ENCODE results near the gene CNTNAP2. TPM values are rescaled to one million over a fixed set of nuclear protein-coding genes. Genes with fewer than 3 reads are reported as not detected.
A peak's percentile ranks its signal among the peaks of the same experiment; 100 is the strongest.
"Not testable (repeated sequence)": the region's sequence is repeated elsewhere in the genome, so short reads cannot be mapped to it uniquely, and the experiment has no call there.

CNTNAP2 gene
- total RNA-seq, 1 experiment from 2014 or later = 64.5 TPM

DNA sequence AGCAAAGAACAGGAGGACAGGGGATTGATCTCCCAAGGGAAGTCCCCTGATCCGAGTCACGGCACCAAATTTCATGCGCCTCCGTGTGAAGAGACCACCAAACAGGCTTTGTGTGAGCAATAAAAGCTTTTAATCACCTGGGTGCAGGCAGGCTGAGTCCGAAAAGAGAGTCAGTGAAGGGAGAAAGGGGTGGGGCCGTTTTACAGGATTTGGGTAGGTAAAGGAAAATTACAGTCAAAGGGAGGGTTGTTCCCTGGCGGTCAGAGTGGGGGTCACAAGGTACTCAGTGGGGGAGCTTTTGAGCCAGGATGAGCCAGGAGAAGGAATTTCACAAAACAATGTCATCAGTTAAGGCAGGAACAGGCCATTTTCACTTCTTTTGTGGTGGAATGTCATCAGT lies 132.1 kb downstream of the CNTNAP2 start:
- DNase-seq = peak; percentile 86
- not testable (repeated sequence) for H2BK15ac ChIP-seq (ENCODE audit: low read depth, low read length); H3K9me3 ChIP-seq (ENCODE audit: control insufficient read depth, low read depth, low read length); H2BK12ac ChIP-seq (ENCODE audit: insufficient read length, low read depth, low read length); H3K23ac ChIP-seq (ENCODE audit: insufficient read length, low read depth, low read length); H2BK5ac ChIP-seq (ENCODE audit: insufficient read length, low read length); H4K91ac ChIP-seq (ENCODE audit: insufficient read length, low read depth, low read length); H3T11ph ChIP-seq (ENCODE audit: low read length); H3K27me3 ChIP-seq (ENCODE audit: insufficient read depth, low read length); H2AK5ac ChIP-seq (ENCODE audit: insufficient read length, low read length); H3K79me1 ChIP-seq (ENCODE audit: insufficient read depth, low read depth, low read length, poor library complexity, severe bottlenecking); H2BK120ac ChIP-seq (ENCODE audit: low read depth, low read length, poor library complexity, severe bottlenecking); H3K27me3 Mint-ChIP-seq (ENCODE audit: low read depth); H2AFZ ChIP-seq (ENCODE audit: low read length); H4K20me1 ChIP-seq (ENCODE audit: control insufficient read depth, insufficient read depth, insufficient read length); H2BK20ac ChIP-seq (ENCODE audit: low read depth, low read length, poor library complexity, severe bottlenecking); H3K14ac ChIP-seq (ENCODE audit: insufficient read depth, low read length); H3K9me3 Mint-ChIP-seq; H3K27ac ChIP-seq (ENCODE audit: insufficient read length, low read depth, low read length); H4K8ac ChIP-seq (replicated peaks; ENCODE audit: insufficient read length, low read depth, low read length); H4K5ac ChIP-seq (ENCODE audit: insufficient read length, low read depth, low read length); H3K56ac ChIP-seq (ENCODE audit: insufficient read length, low read depth, low read length); H3K18ac ChIP-seq (ENCODE audit: insufficient read length, low read depth, low read length); H3K4ac ChIP-seq (ENCODE audit: low read depth, low read length); H3K23me2 ChIP-seq (ENCODE audit: insufficient read length, low read depth, low read length, poor library complexity, severe bottlenecking)
- peak overlapping the region; percentile 66 for H3K4me2 ChIP-seq (ENCODE audit: insufficient read depth, insufficient read length, low read length)
- Mint-ChIP-seq H3K36me3 (ENCODE audit: insufficient read depth in 1 of 3, low read depth in 3 of 3) (peaks cover 22 to 44% (median 24%) of the 10 kb centered on the region in 3 experiments), H3K27ac (peak overlapping the region; percentile 49 to 99 (median 94)), H3K4me3 (peak overlapping the region; percentile 84 to 98), H3K4me1 (peaks cover 54 to 55% of the 10 kb centered on the region in 2 experiments)
- peaks cover 11% of the 10 kb centered on the region; the same call in 1 of the 2 replicates for H3K4me1 ChIP-seq (ENCODE audit: insufficient read depth, low read length)
- no CpG with 5 or more reads among the region's 7 CpGs for WGBS (ENCODE audit: extremely low coverage, insufficient read length, low lambda C conversion rate)
- H3K79me2 ChIP-seq (ENCODE audit: insufficient read depth, low read length) = peaks cover 29% of the 10 kb centered on the region; the same call in 1 of the 2 replicates
- peak overlapping the region; percentile 81 for H3K9ac ChIP-seq (ENCODE audit: extremely low read depth, insufficient read length, low read length)
